Measurements from ENCODE around the gene NEURL1B.
"Not testable (repeated sequence)": the region's sequence is repeated elsewhere in the genome, so short reads cannot be mapped to it uniquely, and the experiment has no call there.

NEURL1B gene

DNA sequence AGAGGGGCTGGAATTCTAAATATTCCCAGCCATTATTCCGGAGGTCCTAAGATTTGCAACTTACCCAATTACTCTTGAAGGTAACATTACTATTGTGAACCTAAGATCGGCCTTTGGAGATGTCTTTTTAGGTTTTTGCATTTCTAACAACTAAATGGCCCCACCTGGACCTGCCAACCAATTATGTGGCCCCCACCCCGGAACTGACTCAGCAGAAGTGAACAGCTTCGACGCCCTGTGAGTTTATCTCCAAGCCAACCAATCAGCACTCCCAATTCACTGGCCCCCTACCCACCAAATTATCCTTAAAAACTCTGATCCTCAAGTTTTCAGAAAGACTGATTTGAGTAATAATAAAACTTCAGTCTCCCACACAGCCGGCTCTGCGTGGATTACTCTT lies 62.9 kb downstream of the NEURL1B start:
- CTCF ChIA-PET = interaction anchor here (1.2 to 11.7 kb wide), 2 partner anchors 11 to 230 kb away, joined by 4 to 372 read pairs; no protein-coding TSS in a partner anchor
- Mint-ChIP-seq H3K36me3 (no peaks in the 10 kb centered on the region), H3K27me3 (peaks cover 76% of the 10 kb centered on the region), H3K9me3 (no peaks in the 10 kb centered on the region), H3K27ac (no peak overlapping the region), H3K4me3 (no peak overlapping the region), H3K4me1 (peaks cover 14% of the 10 kb centered on the region)
- no peak for DNase-seq

DNA sequence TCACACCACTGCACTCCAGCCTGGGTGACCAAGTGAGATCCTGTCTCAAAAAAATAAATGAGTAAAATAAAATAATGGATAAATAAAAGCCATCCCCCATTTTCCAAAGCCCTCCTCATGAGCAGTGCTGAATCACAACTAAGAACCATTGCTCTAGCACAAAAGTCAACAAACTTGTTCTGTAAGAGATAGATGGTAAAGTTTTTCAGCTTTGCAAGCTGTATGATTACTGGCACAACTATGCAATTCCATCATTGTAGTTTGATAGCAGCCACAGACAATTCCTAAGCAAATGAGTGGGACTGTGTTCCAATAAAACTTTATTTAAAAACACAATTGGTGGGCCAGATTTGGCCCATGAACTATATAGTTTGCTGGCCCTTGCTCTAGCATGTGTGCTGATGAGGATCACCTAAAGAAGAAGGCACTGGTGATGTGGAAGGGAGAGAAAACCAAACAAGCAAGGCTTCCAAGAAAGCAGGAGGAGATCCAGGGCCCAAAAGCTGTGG lies 64.6 kb downstream of the NEURL1B start:
- H3K27me3 Mint-ChIP-seq = peaks cover 67% of the 10 kb centered on the region
- DNase-seq = no peak
- no peaks in the 10 kb centered on the region for H3K36me3 Mint-ChIP-seq
- no peak overlapping the region for H3K4me3 Mint-ChIP-seq
- H3K4me1 Mint-ChIP-seq = peaks cover 14% of the 10 kb centered on the region
- no peaks in the 10 kb centered on the region for H3K9me3 Mint-ChIP-seq
- no peak overlapping the region for H3K27ac Mint-ChIP-seq
- CTCF ChIA-PET = interaction anchor here (0.6 to 11.7 kb wide), 5 partner anchors 9 to 521 kb away, joined by 3 to 372 read pairs (median 12); no protein-coding TSS in a partner anchor

DNA sequence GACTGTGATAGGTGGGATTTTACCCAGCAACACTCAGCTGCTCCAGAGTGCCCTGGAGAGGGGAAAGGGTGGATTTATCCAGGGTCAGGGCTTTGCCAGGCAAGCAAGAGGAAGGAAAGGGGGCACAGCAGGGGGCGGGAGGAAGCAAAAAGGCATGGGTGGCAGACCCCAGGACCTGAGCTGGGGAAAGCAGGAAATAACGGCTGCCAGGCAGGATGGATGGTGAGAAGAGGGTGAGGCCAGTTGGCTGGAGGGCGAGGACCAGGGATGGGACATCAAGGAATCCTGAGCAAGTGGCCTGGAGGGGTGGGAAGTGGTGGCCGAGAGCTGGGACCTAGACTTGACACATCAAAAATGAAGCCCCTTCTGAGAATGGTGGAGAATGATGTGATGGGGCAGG lies 65.7 kb downstream of the NEURL1B start:
- H3K4me1 Mint-ChIP-seq = peaks cover 5% of the 10 kb centered on the region
- no peak overlapping the region for H3K4me3 Mint-ChIP-seq
- H3K27me3 Mint-ChIP-seq = peaks cover 60% of the 10 kb centered on the region
- no peak for DNase-seq
- H3K36me3 Mint-ChIP-seq = no peaks in the 10 kb centered on the region
- no peak overlapping the region for H3K27ac Mint-ChIP-seq
- CTCF ChIA-PET = interaction anchor here (0.9 to 11.7 kb wide), 5 partner anchors 8 to 227 kb away, joined by 3 to 372 read pairs (median 12); no protein-coding TSS in a partner anchor
- H3K9me3 Mint-ChIP-seq = no peaks in the 10 kb centered on the region

- Mint-ChIP-seq H3K27me3 (peaks cover 54% of the 10 kb centered on the region), H3K9me3 (no peaks in the 10 kb centered on the region), H3K36me3 (no peaks in the 10 kb centered on the region), H3K4me1 (no peaks in the 10 kb centered on the region), H3K4me3 (no peak overlapping the region), H3K27ac (no peak overlapping the region)
- DNase-seq = peak; percentile 38
- CTCF ChIA-PET = interaction anchor here (0.7 to 11.7 kb wide), 6 partner anchors 7 to 244 kb away, joined by 3 to 372 read pairs (median 9); no protein-coding TSS in a partner anchor
Observed at GRCh38 chr5:172707285-172708182, 66.5 kb downstream of the NEURL1B start.

GRCh38 chr5:172708183-172708505 lies 67.1 kb downstream of the NEURL1B start:
- no peak overlapping the region for H3K27ac Mint-ChIP-seq
- no peak overlapping the region for H3K4me3 Mint-ChIP-seq
- H3K36me3 Mint-ChIP-seq = no peaks in the 10 kb centered on the region
- no peaks in the 10 kb centered on the region for H3K9me3 Mint-ChIP-seq
- CTCF ChIA-PET = interaction anchor here (0.7 to 11.7 kb wide), 3 partner anchors 12 to 243 kb away, joined by 3 to 372 read pairs (median 16); no protein-coding TSS in a partner anchor
- H3K27me3 Mint-ChIP-seq = peaks cover 54% of the 10 kb centered on the region
- no peaks in the 10 kb centered on the region for H3K4me1 Mint-ChIP-seq
- no peak for DNase-seq

DNA sequence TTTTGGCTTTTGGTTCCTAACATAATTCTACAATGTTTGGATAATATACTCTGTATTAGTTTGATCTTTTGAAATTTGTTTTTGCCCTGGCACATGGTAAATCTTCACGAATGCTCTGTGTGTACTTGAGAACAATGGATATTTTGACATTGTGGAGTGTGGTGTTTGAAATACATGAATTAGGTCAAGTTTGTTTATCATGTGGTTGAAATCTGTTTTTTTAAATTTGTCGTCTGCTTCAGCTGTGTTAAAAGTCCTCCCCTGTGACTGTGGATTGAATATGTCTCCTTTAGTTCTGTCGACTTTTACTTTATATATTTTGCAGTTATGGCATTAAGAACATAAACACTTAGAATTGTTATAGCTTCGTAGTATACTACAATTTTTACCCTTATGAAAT lies 69.6 kb downstream of the NEURL1B start:
- Mint-ChIP-seq H3K4me3 (no peak overlapping the region), H3K27ac (no peak overlapping the region), H3K9me3 (no peaks in the 10 kb centered on the region), H3K4me1 (no peaks in the 10 kb centered on the region), H3K27me3 (peaks cover 40% of the 10 kb centered on the region), H3K36me3 (no peaks in the 10 kb centered on the region)
- no peak for DNase-seq
- CTCF ChIA-PET = interaction anchor here (0.9 to 11.7 kb wide), 5 partner anchors 10 to 232 kb away, joined by 3 to 372 read pairs (median 4); no protein-coding TSS in a partner anchor

DNA sequence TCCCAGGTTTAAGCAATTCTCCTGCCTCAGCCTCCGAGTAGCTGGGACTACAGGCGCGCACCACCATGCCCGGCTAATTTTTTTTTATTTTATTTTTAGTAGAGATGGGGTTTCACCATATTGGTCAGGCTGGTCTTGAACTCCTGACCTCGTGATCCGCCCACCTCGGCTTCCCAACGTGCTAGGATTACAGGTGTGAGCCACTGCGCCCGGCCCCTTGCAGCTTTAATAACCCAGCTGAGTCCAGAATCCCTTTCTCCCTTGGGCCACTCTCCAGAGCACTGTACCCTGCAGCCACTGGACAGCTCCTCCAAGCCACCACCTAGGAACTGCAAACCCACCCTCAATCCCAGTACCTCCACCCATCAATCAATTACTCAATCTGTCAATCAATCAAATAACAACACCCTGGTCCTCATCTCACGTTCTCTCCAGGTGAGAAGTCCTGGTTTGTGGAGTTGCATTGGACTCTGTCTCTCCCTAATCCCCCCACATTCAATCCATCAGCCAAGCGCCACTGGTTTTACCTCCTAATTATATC lies 70.3 kb downstream of the NEURL1B start:
- not testable (repeated sequence) for H3K36me3 Mint-ChIP-seq, H3K4me3 Mint-ChIP-seq, H3K4me1 Mint-ChIP-seq, H3K9me3 Mint-ChIP-seq, H3K27ac Mint-ChIP-seq, DNase-seq
- peaks cover 33% of the 10 kb centered on the region for H3K27me3 Mint-ChIP-seq
- CTCF ChIA-PET = interaction anchor here (0.7 to 11.7 kb wide), 11 partner anchors 9 to 233 kb away, joined by 3 to 372 read pairs (median 4); no protein-coding TSS in a partner anchor

GRCh38 chr5:172712610-172713009 lies 71.5 kb downstream of the NEURL1B start:
- Mint-ChIP-seq H3K4me3 (no peak overlapping the region), H3K36me3 (no peaks in the 10 kb centered on the region), H3K27me3 (peaks cover 28% of the 10 kb centered on the region), H3K9me3 (no peaks in the 10 kb centered on the region), H3K27ac (no peak overlapping the region), H3K4me1 (peaks cover 7% of the 10 kb centered on the region)
- CTCF ChIA-PET = interaction anchor here (1.0 to 11.7 kb wide), 12 partner anchors 11 to 246 kb away, joined by 3 to 372 read pairs (median 4); partner anchors contain the start of genes DUSP1 and RPL26L1
- DNase-seq = no peak

DNA sequence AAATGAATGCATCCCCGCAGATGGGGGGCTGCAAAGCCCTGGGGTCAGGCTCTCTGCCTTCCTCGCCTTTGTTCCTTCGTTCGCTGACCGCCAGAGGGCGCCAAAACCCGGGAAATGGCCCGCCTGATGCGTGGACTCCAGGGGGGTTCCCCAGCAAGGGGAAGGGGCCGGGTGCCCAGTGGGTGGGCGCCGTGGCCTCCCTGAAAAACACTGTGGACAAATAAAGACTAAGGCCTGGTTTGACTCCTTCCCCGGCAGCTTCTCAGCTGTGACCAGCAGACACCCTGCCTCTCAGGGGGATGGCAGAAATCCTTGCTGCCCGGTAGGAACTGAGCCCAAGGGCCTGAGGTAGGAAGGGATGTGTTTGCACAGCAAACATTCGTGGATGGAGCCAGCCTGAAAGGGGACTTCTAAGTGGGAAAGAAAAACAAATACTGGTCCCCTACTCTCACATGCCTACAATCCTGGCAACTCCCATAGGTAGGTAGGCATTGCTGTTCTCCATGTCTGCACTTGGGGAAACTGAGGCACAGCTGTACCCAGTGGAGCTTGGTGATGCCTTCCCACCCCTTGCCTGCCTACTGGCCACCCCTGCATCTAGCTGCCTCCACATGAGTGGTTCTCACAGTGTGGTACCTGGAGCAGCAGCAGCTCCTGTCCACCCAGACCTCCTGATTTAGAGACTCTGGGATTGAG lies 72.2 kb downstream of the NEURL1B start:
- no peaks in the 10 kb centered on the region for H3K36me3 Mint-ChIP-seq
- no peak overlapping the region for H3K27ac Mint-ChIP-seq
- H3K4me1 Mint-ChIP-seq = peaks cover 7% of the 10 kb centered on the region
- no peak overlapping the region for H3K4me3 Mint-ChIP-seq
- no peaks in the 10 kb centered on the region for H3K9me3 Mint-ChIP-seq
- peaks cover 24% of the 10 kb centered on the region for H3K27me3 Mint-ChIP-seq
- CTCF ChIA-PET = interaction anchor here (0.7 to 11.7 kb wide), 13 partner anchors 11 to 671 kb away, joined by 3 to 372 read pairs (median 4); partner anchors contain the start of gene DUSP1
- peak; percentile 79 for DNase-seq

- Mint-ChIP-seq H3K27me3 (peaks cover 24% of the 10 kb centered on the region), H3K27ac (no peak overlapping the region), H3K4me3 (no peak overlapping the region), H3K9me3 (no peaks in the 10 kb centered on the region), H3K36me3 (no peaks in the 10 kb centered on the region), H3K4me1 (peaks cover 7% of the 10 kb centered on the region)
- CTCF ChIA-PET = interaction anchor here (0.7 to 11.7 kb wide), 38 partner anchors 8 to 671 kb away, joined by 3 to 372 read pairs (median 4); partner anchors contain the start of genes DUSP1 and RPL26L1
- DNase-seq = no peak
Observed at GRCh38 chr5:172713809-172714490, 72.9 kb downstream of the NEURL1B start.

GRCh38 chr5:172714491-172715420 lies 73.7 kb downstream of the NEURL1B start:
- H3K9me3 Mint-ChIP-seq = no peaks in the 10 kb centered on the region
- H3K36me3 Mint-ChIP-seq = no peaks in the 10 kb centered on the region
- H3K27ac Mint-ChIP-seq = no peak overlapping the region
- peaks cover 7% of the 10 kb centered on the region for H3K4me1 Mint-ChIP-seq
- peaks cover 22% of the 10 kb centered on the region for H3K27me3 Mint-ChIP-seq
- CTCF ChIA-PET = interaction anchor here (0.8 to 11.7 kb wide), 41 partner anchors 9 to 430 kb away, joined by 3 to 372 read pairs (median 4); partner anchors contain the start of genes DUSP1 and RPL26L1
- H3K4me3 Mint-ChIP-seq = no peak overlapping the region
- DNase-seq = peak; percentile 77

DNA sequence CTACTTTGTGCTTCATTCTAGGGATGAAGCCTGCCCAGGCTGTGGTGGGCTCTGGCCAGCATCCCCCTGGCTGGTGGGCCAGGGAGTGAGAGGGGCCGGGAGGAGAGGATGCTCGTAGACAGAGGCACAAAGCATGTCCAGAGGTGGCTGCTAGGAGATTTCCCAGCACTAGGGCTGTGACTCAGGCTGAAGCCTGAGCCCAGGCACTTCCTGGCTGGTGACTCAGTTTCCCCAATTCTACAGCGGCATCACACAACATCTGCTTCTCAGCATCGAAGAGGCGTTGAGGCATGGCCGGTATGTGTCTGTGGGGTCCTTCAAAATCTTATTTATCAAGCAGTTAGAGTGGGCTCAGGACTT lies 74.3 kb downstream of the NEURL1B start:
- Mint-ChIP-seq H3K4me3 (no peak overlapping the region), H3K4me1 (peaks cover 7% of the 10 kb centered on the region), H3K36me3 (no peaks in the 10 kb centered on the region), H3K27me3 (peaks cover 20% of the 10 kb centered on the region), H3K9me3 (no peaks in the 10 kb centered on the region), H3K27ac (no peak overlapping the region)
- no peak for DNase-seq
- CTCF ChIA-PET = interaction anchor here (0.8 to 11.7 kb wide), 34 partner anchors 9 to 253 kb away, joined by 3 to 372 read pairs (median 4); partner anchors contain the start of gene DUSP1
